Measurements from ENCODE around the gene ARL6IP5.
A peak's percentile ranks its signal among the peaks of the same experiment; 100 is the strongest.

- peak; percentile 88 for TF ChIP-seq CTCF (conservative IDR thresholded peaks at IDR 0.05)
- TF ChIP-seq ZFX (IDR thresholded peaks at IDR 0.05), result no peak
Observed at GRCh38 chr3:69120879-69121464, 36.2 kb downstream of the ARL6IP5 start.
